PFSK-1 (cell line): ENCODE data around the gene FBXL2.

ENCODE experiments used
- POLR2AphosphoS5 ChIP-seq: IDR thresholded peaks from 2 replicates; pipeline ENCODE4 v1.6.1; 2012; ENCODE audit warnings: low read depth, mild to moderate bottlenecking, control low read depth, low read length, moderate library complexity
- REST ChIP-seq, 2 experiments: IDR thresholded peaks; 2 replicates each; pipeline versions ENCODE4 v1.6.1 to v1.8.0; 2011 to 2012; ENCODE audit warnings: low read depth in 2 of 2, low read length in 2 of 2, control low read depth in 1 of 2, inconsistent platforms in 1 of 2, mild to moderate bottlenecking in 1 of 2, moderate library complexity in 1 of 2; ENCODE audit not compliant: insufficient read depth in 1 of 2
- SIN3A ChIP-seq: IDR thresholded peaks from 2 replicates; pipeline ENCODE4 v1.6.1; 2012; ENCODE audit warnings: mild to moderate bottlenecking, low read length, moderate library complexity, borderline replicate concordance; ENCODE audit not compliant: insufficient read depth
- TAF1 ChIP-seq: IDR thresholded peaks from 2 replicates; pipeline ENCODE4 v1.6.1; 2012; ENCODE audit warnings: low read length, control low read depth, borderline replicate concordance; ENCODE audit not compliant: insufficient read depth

GRCh38 chr3:33433843-33434242, 156.6 kb downstream of the FBXL2 start:
- TF ChIP-seq POLR2AphosphoS5 (no peak), REST (IDR thresholded peaks at IDR 0.05; ENCODE audit: insufficient read depth in 1 of 2, low read depth in 2 of 2, low read length in 2 of 2) (no peak), TAF1 (no peak), SIN3A (no peak)
